Stimulated activated CD8-positive, alpha-beta memory T cell treated with anti-CD3 and anti-CD28 coated beads, Interleukin-12 subunit alpha, Interleukin-12 subunit beta, amount 100 ng/mL, for 24 hours (primary cell): ENCODE data around the gene RBM8A.

Source experiments
- DNase-seq: peaks from one replicate; pipeline ENCODE4 v3.0.0-alpha.2; 2020; ENCODE audit errors: extremely low read depth

RBM8A gene

DNA sequence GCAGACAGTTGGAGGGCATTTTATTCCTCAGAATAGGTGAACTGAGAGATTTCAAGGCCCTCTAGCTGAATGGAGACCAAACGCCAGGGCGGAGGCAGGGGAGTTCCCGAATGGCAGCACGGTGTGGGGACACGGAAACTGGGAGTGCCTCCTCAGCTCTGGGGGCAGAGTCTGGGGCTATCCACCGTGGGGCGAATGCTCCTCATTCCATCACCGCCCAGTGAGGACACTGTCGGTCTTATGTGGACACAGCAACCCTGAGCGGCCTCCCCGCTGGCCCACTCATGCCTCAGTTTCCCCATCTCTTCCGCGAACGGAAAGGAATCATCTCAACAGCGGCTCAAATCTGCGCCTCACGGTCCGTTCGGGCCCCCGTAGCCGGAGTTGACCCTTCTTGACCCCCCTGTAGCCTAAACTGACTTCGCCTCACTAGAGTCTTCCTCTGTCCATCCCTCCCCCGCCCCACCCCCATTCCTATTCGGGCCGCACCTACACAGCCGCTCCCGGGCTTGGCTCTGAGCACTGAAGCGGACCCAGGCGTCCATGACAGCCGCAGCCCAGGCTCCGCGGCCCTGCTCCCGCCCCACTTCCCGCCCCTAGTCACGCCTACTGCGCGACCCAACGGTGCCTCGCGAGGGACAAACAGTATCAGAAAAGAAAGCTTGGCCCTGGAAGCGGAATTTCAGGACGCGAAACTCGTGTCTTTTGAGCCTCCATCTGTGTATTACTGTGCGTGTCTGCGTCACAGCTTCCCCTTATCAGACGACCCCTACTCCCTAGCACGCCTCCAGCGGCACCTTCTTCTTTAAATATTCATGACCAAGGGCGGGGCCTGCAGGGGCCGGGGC lies 8.9 kb downstream of the RBM8A start, which contains the start of gene PEX11B:
TSS of gene PEX11B (minus strand) at position 574 of the 848 bp plus-strand sequence. CDS start at position 545, 29 bp downstream.
- DNase-seq: peak; percentile 82

DNA sequence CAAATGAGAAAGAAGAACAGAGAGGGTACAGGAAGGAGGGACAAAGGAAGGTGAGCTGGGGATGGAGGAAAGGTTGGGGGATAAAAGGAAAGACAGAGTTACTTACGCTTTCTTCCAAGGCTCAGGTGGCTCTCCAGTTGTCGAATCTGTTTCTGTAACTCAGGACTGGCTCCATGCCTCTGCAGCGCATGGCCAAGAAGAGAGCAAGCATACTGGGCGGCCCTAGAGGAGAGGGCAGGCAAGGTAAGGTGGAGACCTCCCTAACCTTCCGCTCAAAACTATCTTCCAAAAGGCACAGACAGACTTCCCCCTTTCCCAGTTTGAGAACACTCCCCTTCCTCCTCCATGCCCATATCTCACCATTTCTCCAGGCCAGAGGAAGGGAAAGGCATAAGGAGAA lies 9.7 kb downstream of the RBM8A start:
- no peak for DNase-seq

DNA sequence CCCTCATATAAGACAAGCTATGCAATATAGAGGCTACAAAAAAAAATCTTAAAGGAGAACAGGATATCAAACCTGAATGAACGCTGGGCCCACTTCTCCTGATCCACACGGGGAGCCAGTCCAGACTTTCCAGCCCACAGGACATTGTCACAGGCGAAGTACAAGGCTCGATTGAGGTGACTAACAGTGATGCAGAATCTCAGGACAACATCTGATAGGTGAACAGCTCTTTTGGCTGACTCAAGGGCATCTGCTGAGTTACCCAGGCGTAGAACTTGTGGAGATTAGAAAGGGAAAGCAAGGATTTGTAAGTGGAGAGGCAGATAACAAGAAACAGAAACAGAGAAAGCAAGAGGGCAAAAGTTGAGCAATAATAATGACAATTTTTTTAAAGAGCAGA lies 10.5 kb downstream of the RBM8A start:
- DNase-seq: no peak

DNA sequence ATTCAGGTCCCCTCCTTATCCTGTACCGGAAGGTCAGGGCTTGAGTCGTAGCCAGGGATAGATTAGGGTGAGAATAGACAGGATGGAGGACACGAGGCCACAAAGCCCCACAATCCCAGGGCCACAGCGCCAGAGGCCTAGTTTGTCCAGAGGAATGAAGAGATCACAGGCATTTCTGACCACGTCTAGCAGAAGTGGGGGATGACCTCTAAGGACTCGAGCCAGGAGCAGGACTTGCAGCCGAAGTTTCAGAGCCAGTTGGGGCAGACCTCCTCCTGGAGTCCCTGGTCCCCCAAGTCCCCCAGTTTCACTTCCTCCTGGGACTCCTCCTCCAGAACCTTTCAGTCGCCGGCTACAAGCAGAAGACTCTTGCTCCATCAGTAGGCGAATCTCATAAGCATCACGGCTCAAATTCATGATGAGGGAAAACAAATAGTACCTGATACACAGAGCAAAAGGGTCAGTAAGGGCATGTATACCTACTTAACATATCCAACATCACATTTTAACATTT lies 15.1 kb downstream of the RBM8A start:
- DNase-seq: no peak

DNA sequence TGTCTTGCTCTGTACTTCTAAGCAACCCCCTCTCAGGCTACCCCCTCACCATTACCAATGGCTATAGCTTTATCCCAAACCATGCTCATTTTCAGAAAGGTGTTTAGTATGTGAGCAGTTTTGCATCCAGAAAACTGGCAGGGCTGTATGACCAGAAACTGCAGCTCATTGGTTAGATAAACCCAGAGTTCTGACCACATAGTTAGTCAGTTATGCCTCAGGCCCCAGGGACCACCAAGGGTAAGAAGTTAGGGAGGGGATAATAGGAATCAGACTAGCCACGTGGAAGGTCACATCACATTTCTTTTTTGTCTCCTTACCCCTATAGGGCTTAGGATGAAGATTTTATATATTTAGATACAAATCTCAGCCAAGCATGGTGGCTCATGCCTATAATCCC lies 18.6 kb downstream of the RBM8A start:
- no peak for DNase-seq

DNA sequence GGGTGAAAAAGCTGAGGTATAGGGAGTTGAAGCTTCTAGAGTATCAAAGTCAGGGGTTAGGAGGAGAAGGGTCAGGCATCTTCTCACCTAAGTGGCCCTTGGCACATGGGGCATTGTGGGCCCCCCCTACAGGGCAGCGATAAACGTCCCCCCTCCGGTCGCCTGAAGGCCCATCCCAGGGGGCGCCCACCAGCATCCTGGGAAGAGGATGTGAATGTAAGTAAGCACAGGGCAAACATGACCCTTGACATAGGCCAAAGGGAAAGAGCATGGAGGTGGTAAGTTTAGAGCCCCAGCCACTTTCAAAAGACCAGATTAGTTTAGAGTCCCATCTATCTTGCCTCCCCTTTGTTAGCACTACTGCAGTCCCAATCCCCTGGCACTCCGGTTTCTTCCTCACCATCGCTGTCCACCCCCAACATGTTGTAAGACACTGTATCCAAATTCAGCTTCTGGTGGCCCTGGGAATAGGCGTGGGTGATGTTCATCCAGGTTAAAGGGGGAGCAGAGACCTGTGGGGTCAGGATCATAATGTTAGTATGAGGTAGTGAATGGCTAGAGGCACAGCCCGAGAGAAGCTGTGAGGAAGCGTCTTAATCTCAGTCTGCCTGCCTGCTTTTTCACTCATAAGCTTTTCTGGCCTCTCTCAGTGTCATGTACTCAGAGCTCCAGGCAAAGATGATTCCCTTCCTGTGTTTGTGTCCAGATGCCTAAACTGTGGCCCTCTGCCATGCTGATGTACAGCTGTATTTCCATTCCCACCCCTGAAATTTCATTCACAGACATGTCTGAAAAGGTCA lies 20.1 kb downstream of the RBM8A start:
- no peak for DNase-seq

DNA sequence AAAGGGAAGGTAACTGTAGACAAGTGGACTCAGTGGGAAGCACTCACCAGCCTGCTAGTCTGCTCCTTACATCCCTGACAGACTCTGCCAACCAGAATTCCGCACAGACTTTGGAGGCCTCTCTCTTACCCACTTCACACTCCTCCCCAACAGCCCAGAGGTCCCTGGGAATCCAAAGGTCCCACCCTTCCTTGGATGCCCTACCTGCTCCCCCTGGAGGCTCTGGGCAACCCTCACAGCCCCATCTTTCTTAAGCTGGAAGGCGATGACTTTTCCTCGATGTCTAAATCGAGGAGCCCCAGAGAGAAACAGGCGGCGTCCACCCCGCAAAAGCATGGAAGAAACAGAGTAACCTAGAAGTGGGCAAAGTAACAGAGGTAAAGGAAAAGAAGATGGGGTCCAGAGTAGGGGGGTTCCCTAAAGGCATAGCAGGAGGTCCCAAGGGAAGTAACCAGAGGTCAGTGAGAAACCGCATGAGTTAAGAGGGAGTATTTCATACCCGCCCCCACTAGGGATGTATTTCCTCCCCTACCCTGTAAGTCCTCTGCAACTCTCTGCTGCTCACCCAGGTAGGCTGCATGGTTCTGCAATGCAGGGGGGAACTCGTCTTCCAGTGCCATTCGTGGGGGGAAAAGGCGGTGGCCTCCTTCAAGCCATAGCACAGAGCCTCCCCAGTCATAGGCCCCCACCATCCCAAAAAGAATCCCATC lies 25.8 kb downstream of the RBM8A start:
- no peak for DNase-seq

DNA sequence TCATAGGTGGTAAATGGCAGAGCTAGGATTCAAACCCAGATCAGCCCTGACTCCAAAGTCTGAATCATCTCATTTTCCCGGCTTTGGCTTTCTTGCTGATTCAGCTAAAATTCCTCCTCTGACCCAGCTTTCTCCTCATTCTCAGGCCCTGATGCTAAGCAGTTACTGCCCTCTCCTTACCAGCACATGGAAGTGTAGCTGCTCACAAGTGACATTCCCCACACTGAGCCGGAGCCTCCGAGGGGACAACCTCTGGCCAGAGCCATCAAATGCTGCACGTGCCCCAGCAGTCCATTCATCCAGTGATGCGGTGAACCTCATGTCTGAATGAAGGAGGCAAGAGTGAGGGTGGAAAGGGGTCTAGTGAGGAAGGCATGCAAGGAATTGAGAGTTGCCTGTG lies 28.5 kb downstream of the RBM8A start:
- no peak for DNase-seq

DNA sequence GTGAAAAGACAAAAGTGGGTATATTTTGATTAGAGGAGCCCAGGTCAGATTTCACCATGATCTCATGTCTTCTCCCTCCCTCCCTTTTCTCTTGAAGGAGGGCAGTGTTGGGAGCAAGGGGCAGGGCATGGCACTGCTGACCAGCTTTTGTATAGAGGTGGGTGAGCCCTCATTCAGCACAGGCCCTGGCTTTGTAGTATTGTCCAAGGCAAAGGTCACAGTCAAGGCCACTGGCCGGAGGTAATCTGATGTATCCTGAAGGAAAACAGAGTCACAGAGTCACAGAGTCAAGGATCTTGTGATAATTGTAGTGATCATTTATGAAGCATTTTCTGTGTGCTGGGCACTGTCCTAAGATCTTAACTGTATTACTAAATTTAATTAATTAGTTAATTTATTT lies 29.3 kb downstream of the RBM8A start:
- DNase-seq: no peak

DNA sequence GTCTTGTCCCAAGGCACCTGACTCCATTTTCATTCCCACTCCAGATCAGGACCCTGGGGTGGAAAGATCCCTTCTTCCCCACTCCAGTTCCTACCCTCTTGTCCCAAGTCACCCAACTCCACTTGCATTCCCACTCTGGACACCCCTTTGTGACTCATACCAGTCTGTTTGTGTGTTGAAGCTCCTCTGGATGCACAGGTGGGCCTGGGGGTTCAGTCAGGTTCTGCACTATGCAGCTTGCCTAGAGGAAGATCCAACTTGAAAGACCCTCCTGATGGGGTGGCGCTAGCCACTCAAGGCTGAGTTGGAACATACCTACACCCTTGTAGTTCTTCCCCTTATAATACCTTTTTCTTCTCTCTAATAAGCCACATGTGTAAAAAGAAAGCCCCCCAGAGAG lies 31.8 kb downstream of the RBM8A start:
- no peak for DNase-seq

DNA sequence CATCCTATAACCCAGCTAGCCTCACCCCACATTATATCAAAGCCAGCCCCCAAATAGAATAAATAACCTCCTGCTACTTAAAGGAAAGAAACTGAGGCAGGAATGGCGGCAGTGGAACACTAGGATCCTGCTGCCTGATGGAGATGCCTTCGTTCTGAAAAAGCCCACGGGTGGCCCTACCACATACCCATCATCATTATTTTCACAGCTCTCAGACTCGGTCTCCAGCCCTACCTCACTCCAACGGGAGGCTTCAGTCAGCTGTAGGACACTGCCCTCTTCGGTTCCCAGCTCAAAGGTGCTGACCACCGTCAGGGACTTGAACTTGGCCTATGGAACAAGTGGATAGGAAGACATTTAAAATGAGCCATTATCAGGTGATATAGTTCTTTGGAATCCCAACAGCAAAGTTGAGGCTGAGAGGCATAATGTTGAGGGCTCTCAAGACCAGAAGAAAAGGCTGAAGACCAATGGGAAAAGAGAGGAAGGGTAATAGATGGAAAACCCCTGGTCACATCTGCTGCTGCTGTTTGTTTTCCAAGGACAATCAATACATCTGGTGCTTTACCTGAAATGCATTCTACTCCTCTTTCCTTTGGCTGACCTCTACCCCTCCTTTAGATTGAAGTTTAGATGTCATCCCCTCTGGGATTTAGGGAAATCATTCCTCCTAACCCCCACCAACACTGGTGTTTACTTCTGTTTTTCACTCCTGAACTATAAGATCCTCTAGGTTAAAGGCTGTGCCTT lies 33.8 kb downstream of the RBM8A start:
- no peak for DNase-seq

DNA sequence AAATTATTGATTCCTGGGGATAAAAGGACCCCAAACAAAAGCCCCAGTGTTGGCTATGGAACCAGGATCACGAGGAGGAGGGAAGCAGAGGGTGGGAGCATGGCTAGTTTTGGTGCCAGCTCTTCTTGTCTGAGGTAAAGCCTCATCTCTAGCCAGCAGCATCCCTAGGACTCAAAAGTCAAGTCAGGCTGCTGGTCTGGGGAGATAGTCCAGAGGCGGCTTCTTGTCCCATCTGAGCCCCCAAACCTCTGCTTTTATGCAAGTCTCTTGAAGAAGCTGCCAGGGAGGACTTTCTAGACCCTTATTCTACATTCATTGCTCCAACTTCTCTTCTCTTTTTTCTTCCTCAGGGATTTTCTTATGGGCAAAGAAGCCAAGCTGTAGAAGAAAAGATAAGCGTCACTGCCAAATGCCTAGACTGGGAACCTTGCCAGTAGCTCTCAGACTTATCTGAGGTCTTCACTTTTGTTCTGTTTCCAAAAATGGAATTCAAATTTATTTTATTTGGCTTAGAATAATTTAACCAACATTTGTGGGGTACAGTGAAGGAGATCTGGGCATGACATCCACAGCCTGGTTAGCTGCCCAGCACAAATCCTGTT lies 34.7 kb downstream of the RBM8A start:
- no peak for DNase-seq

DNA sequence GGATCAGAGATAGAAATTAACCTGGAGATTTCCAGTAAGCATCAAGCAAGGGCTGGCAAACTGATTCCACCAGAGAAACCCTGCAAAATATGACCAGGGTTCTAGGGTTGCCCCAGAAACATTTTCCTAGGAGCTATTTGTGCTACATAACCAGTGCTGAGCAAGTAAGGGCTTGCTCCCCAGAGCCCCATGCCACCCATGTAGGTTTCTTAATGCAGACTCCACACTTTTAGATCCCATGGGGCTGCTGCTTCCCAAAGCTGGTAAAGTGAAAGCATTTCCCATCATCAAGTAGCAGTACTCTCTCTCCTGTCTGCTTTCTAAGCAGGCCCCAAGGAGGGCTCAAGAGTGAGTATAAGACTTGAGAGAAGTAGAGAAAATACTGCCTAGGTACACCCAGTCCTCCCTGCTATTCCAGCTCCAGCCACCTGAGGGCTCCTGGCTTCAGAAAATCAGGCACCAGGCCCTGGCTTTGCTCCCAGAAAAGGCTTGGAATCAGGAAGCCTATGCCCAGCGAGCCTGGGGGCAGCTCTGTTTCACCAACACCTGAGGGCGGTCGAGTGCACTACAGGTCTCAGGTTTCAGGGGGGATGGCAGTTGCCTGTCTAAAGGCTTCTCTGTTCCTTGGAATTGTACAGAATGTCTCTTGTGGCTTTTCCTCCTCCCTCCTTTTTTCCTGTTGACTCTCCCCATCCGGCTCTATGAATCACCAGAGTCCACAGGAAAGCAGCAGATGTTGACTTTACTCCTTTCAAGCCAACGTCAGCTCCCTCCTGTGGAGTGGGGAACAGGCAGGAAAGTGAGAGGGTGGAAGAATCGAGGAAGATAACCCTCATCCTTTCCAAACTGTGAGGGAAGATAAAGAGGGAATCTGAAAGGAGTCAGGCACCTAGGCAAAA lies 35.4 kb downstream of the RBM8A start:
- DNase-seq: no peak

DNA sequence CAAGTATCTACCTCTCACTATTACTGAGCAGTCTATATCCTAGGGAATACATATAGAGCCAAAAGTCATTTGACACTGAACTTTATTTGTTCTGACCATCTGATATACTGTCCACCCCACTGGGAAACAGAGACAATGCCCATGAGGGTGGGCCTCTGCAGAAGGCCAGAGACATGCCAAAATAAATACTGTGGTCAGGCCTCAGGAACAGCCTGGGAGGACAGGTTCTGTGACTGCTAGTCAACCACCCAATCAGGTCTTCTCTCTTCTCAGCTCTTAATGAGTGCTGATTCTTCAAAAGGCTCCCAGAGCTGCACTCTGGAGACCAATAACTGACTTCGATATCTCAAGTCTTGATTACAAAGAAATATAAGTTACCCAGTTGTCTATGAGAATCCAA lies 36.1 kb downstream of the RBM8A start:
- DNase-seq: no peak

DNA sequence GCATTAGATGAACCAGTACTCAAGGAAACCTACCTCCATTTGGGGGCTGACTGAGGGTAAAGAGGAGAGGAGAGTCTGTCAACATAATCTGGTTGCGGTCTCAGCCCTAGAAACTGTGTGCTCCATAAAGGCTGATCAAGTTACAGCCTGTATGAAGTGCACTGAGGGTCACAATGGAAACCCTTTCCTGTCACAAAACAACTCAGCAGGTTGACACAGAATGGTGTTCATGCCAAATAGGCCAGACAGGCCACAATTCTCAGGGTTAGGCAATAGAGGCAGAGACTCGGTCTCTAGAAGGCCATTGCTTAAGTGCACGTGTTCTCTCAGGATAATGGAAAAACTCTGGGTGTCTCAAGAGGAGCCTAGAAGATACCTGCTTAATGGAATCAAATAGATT lies 37.6 kb downstream of the RBM8A start:
- no peak for DNase-seq

DNA sequence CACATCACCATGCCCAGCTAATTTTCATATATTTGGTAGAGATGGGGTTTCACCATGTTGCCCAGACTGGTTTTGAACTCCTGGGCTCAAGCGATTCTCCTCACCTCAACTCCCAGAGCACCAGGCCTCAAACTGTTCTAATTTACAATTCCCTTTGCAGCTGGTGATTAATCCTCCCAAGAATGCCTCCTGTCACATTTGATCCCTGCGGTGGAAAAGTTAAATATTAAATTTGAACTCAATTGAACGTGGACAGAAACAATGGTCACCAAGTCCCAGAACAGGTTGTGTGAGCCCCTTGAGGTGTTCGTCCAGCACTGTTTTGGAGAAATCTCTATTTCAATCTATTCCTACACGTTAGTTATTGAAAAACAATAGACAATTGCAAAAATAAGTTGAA lies 39.7 kb downstream of the RBM8A start:
- no peak for DNase-seq

DNA sequence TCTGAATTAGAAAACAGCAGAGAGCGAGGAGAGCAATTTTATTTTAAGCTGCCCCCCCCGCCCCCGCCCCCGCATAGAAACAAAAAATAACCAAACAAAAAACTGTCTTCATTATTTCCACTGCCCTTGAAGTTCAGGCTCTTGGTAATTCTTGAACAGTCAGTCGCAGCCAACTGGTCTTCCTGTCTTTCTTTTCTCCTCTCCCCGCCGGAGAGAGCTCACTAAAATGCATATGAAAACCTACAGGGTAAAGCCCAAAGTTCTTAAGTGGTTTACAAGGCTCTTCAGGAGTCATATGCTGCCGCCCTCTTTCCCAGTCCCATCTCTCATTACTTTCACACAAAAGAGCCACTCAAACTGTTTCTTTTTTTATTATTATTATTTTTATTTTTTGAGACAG lies 40.5 kb downstream of the RBM8A start:
- no peak for DNase-seq

DNA sequence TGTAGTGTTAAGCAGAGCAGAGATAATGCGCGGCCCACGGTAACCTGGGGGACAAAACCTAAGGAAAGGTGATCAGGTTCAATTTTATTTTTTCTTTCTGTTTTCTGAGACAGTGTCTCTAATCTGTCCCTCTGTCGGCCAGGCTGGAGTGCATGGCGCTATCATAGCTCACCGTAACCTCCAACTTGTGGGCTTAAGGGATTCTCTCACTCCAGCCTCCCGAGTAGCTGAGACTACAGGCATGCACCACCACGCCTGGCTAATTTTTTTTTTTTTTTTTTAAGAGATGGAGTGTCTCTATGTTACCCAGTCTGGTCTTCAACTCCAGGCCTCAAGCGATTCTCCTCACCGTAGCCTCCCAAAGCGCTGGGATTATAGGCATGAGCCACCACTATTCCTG lies 40.9 kb downstream of the RBM8A start:
- no peak for DNase-seq

DNA sequence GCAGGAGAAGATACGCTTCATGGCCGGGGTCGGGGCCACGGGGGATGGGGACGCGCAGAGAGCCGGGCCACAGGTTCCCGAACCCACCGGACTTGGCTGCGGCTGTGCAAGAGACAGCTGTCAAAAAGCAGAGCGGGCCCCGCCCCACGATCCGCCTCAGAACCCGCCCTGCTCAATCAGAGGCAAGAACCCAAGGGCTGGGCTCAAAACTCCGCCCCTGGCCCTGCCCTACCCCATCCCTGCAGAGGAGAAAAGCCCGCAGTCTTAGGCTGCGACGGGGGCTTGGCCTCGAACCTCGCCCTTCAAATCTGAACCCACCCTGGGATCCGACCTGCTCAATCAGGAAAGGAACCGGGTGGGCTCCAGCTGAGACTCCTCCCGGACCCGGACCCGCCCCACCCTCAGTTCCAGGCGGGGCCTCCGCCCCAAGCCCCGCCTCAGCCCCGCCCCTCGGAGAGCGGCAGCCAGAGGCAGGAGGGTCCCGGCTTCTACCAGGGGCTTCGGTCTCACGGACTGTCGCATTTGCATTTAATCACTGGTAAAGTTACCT lies 41.5 kb downstream of the RBM8A start, which contains the start of gene ANKRD35:
TSS of gene ANKRD35 (minus strand) at position 129 of the 550 bp plus-strand sequence. CDS start at position 21, 108 bp downstream.
- peak; percentile 78 for DNase-seq

DNA sequence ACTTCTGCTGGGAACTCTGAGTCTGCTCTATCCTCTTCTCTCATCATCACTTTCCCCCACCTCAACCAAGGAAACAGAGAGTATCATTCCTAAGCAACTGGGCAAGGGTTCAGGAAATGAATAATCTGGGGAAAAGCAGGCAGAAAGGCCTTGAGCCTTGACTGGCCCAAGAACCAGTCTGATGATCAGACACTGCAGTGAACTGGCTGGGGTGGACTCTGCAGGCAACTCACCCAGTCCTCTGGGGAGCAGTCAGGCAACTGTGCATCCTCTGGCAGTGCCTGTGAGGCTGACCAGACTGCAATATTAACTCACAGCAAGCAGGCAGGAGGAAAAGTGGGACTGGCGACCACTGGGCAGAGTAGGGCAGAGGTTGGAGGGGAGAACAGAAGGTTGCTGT lies 42.6 kb downstream of the RBM8A start:
- no peak for DNase-seq
